ENCODE measurements around the gene SRP9.

Gene SRP9

GRCh38 chr1:225820522-225821120 is 43.0 kb downstream of the SRP9 start:
- H3K9me3 ChIP-seq (ENCODE audit: control insufficient read depth in 5 of 5, low read length in 5 of 5): no peaks in the 10 kb centered on the region
- peaks cover 0 to 3% (median 0%) of the 10 kb centered on the region in 5 donors for H3K27me3 ChIP-seq (ENCODE audit: control insufficient read depth in 5 of 5, insufficient read depth in 4 of 5, low read length in 5 of 5)
- H3K36me3 ChIP-seq (ENCODE audit: control insufficient read depth in 5 of 5, insufficient read depth in 5 of 5, low read length in 5 of 5): peaks cover 2 to 19% (median 13%) of the 10 kb centered on the region in 5 donors
- no peak overlapping the region for H3K4me3 ChIP-seq (ENCODE audit: low read depth in 1 of 5, low read length in 5 of 5)
- peaks cover 26 to 87% (median 74%) of the 10 kb centered on the region in 5 donors for H3K4me1 ChIP-seq (ENCODE audit: control insufficient read depth in 5 of 5, insufficient read depth in 5 of 5, low read length in 5 of 5)
- H3K9ac ChIP-seq (ENCODE audit: low read length in 5 of 5): no peak overlapping the region
- H3K27ac ChIP-seq (ENCODE audit: low read depth, low read length): peak overlapping the region; percentile 91

DNA sequence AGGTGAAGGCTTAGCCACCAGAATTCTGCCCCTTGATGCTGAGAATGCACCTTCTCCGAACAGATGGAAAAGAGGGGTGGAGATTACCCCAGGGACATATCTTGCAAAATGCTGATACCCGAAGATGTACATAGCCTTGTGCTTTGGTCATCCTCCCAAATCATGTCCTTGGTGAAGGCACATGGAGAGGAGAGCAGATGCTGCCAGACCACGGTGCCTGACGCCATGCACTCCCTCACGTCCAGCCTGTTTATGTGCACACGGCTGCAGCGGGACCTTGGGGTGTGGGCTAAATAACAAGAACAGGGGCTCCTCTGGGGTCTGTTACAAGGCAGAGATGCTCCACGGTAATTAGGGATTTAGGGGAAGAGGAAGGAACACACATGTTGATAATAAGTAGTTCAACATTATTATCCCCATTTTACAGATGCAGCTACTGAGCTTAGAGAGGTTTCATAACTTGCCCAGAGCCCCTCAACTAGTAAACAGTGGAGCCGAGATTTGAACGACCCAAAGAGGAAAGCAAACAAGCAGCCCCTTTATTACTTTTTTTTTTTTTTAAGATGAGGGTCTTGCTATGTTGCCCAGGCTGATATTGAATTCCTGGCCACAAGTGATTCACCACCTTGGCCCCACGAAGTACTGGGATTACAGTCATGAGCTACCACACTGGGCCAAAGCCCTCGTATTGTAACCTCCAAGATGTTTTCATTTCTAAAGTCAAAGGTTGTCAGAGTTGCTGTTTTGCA is 45.2 kb downstream of the SRP9 start:
- H3K4me3 ChIP-seq (ENCODE audit: low read depth in 1 of 5, low read length in 5 of 5): no peak overlapping the region
- no peaks in the 10 kb centered on the region for H3K9me3 ChIP-seq (ENCODE audit: control insufficient read depth in 5 of 5, low read length in 5 of 5)
- peak overlapping the region in 1 of 5 donors; percentile 28 for H3K9ac ChIP-seq (ENCODE audit: low read length in 5 of 5)
- peaks cover 3 to 23% (median 13%) of the 10 kb centered on the region in 5 donors for H3K36me3 ChIP-seq (ENCODE audit: control insufficient read depth in 5 of 5, insufficient read depth in 5 of 5, low read length in 5 of 5)
- H3K27ac ChIP-seq (ENCODE audit: low read depth, low read length): peak overlapping the region; percentile 84
- peaks cover 11 to 85% (median 73%) of the 10 kb centered on the region in 5 donors for H3K4me1 ChIP-seq (ENCODE audit: control insufficient read depth in 5 of 5, insufficient read depth in 5 of 5, low read length in 5 of 5)
- no peaks in the 10 kb centered on the region for H3K27me3 ChIP-seq (ENCODE audit: control insufficient read depth in 5 of 5, insufficient read depth in 4 of 5, low read length in 5 of 5)

- Histone ChIP-seq H3K27ac (ENCODE audit: low read depth, low read length) (peak overlapping the region; percentile 84), H3K27me3 (ENCODE audit: control insufficient read depth in 5 of 5, insufficient read depth in 4 of 5, low read length in 5 of 5) (no peaks in the 10 kb centered on the region), H3K4me1 (ENCODE audit: control insufficient read depth in 5 of 5, insufficient read depth in 5 of 5, low read length in 5 of 5) (peaks cover 11 to 75% (median 64%) of the 10 kb centered on the region in 5 donors), H3K4me3 (ENCODE audit: low read depth in 1 of 5, low read length in 5 of 5) (no peak overlapping the region), H3K36me3 (ENCODE audit: control insufficient read depth in 5 of 5, insufficient read depth in 5 of 5, low read length in 5 of 5) (peaks cover 3 to 26% (median 17%) of the 10 kb centered on the region in 5 donors), H3K9me3 (ENCODE audit: control insufficient read depth in 5 of 5, low read length in 5 of 5) (no peaks in the 10 kb centered on the region), H3K9ac (ENCODE audit: low read length in 5 of 5) (peak overlapping the region in 1 of 5 donors; percentile 19)
These were observed 46.2 kb downstream of the SRP9 start for GRCh38 chr1:225823811-225824261.

DNA sequence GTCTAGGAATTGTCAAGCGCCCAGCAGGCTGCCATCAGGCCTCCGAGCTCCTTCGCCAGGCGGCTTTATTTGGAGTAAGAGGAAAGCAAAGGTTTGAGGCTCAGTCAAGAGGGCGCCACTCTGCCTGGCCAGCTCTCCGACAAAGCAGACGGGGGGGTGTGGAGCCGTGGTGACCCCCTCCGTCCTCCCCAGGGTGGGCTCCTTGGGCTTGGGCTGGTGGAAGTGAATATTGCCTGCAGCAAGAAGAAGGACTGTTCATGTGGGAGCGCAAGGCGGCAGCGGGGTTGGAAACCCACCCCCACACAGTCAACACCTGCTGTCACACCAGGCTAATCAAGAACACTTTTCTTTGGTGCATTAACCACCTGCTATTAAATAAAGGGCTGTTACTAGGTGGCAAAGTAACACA is 46.9 kb downstream of the SRP9 start:
- H3K9me3 ChIP-seq (ENCODE audit: control insufficient read depth in 5 of 5, low read length in 5 of 5): no peaks in the 10 kb centered on the region
- peak overlapping the region in 1 of 5 donors; percentile 2 for H3K9ac ChIP-seq (ENCODE audit: low read length in 5 of 5)
- peaks cover 13 to 71% (median 65%) of the 10 kb centered on the region in 5 donors for H3K4me1 ChIP-seq (ENCODE audit: control insufficient read depth in 5 of 5, insufficient read depth in 5 of 5, low read length in 5 of 5)
- peak overlapping the region; percentile 84 for H3K27ac ChIP-seq (ENCODE audit: low read depth, low read length)
- H3K4me3 ChIP-seq (ENCODE audit: low read depth in 1 of 5, low read length in 5 of 5): no peak overlapping the region
- H3K27me3 ChIP-seq (ENCODE audit: control insufficient read depth in 5 of 5, insufficient read depth in 4 of 5, low read length in 5 of 5): no peaks in the 10 kb centered on the region
- H3K36me3 ChIP-seq (ENCODE audit: control insufficient read depth in 5 of 5, insufficient read depth in 5 of 5, low read length in 5 of 5): peaks cover 3 to 33% (median 24%) of the 10 kb centered on the region in 5 donors

GRCh38 chr1:225825078-225825477 is 47.5 kb downstream of the SRP9 start:
- H3K4me1 ChIP-seq (ENCODE audit: control insufficient read depth in 5 of 5, insufficient read depth in 5 of 5, low read length in 5 of 5): peaks cover 13 to 66% (median 63%) of the 10 kb centered on the region in 5 donors

GRCh38 chr1:225825607-225826007 is 48.0 kb downstream of the SRP9 start:
- Histone ChIP-seq H3K9ac (ENCODE audit: low read length in 5 of 5) (peak overlapping the region in 4 of 5 donors; percentile 4 to 47 (median 24)), H3K27me3 (ENCODE audit: control insufficient read depth in 5 of 5, insufficient read depth in 4 of 5, low read length in 5 of 5) (no peaks in the 10 kb centered on the region), H3K4me1 (ENCODE audit: control insufficient read depth in 5 of 5, insufficient read depth in 5 of 5, low read length in 5 of 5) (peaks cover 13 to 64% (median 59%) of the 10 kb centered on the region in 5 donors), H3K36me3 (ENCODE audit: control insufficient read depth in 5 of 5, insufficient read depth in 5 of 5, low read length in 5 of 5) (peaks cover 3 to 44% (median 32%) of the 10 kb centered on the region in 5 donors), H3K9me3 (ENCODE audit: control insufficient read depth in 5 of 5, low read length in 5 of 5) (no peaks in the 10 kb centered on the region), H3K4me3 (ENCODE audit: low read depth in 1 of 5, low read length in 5 of 5) (peak overlapping the region in 3 of 5 donors; percentile 13 to 39 (median 22)), H3K27ac (ENCODE audit: low read depth, low read length) (peak overlapping the region; percentile 84)

More at GRCh38 chr1:225825078-225825477, 47.5 kb downstream of the SRP9 start:
- Histone ChIP-seq H3K27me3 (ENCODE audit: control insufficient read depth in 5 of 5, insufficient read depth in 4 of 5, low read length in 5 of 5) (no peaks in the 10 kb centered on the region), H3K9ac (ENCODE audit: low read length in 5 of 5) (peak overlapping the region in 3 of 5 donors; percentile 4 to 44 (median 5)), H3K27ac (ENCODE audit: low read depth, low read length) (peak overlapping the region; percentile 84), H3K36me3 (ENCODE audit: control insufficient read depth in 5 of 5, insufficient read depth in 5 of 5, low read length in 5 of 5) (peaks cover 3 to 39% (median 27%) of the 10 kb centered on the region in 5 donors), H3K9me3 (ENCODE audit: control insufficient read depth in 5 of 5, low read length in 5 of 5) (no peaks in the 10 kb centered on the region), H3K4me3 (ENCODE audit: low read depth in 1 of 5, low read length in 5 of 5) (peak overlapping the region in 1 of 5 donors; percentile 22)

- H3K9ac ChIP-seq (ENCODE audit: low read length in 5 of 5): no peak overlapping the region
- H3K36me3 ChIP-seq (ENCODE audit: control insufficient read depth in 5 of 5, insufficient read depth in 5 of 5, low read length in 5 of 5): peaks cover 5 to 55% (median 47%) of the 10 kb centered on the region in 5 donors
- H3K4me3 ChIP-seq (ENCODE audit: low read depth in 1 of 5, low read length in 5 of 5): no peak overlapping the region
- H3K27ac ChIP-seq (ENCODE audit: low read depth, low read length): peak overlapping the region; percentile 84
- H3K27me3 ChIP-seq (ENCODE audit: control insufficient read depth in 5 of 5, insufficient read depth in 4 of 5, low read length in 5 of 5): no peaks in the 10 kb centered on the region
- H3K9me3 ChIP-seq (ENCODE audit: control insufficient read depth in 5 of 5, low read length in 5 of 5): no peaks in the 10 kb centered on the region
- H3K4me1 ChIP-seq (ENCODE audit: control insufficient read depth in 5 of 5, insufficient read depth in 5 of 5, low read length in 5 of 5): peaks cover 13 to 60% (median 54%) of the 10 kb centered on the region in 5 donors
These were observed 49.5 kb downstream of the SRP9 start for GRCh38 chr1:225827076-225827475.

- Histone ChIP-seq H3K36me3 (ENCODE audit: control insufficient read depth in 5 of 5, insufficient read depth in 5 of 5, low read length in 5 of 5) (peaks cover 8 to 56% (median 50%) of the 10 kb centered on the region in 5 donors), H3K9me3 (ENCODE audit: control insufficient read depth in 5 of 5, low read length in 5 of 5) (no peaks in the 10 kb centered on the region), H3K4me3 (ENCODE audit: low read depth in 1 of 5, low read length in 5 of 5) (no peak overlapping the region)
These were observed 51.2 kb downstream of the SRP9 start for GRCh38 chr1:225828706-225829345.

DNA sequence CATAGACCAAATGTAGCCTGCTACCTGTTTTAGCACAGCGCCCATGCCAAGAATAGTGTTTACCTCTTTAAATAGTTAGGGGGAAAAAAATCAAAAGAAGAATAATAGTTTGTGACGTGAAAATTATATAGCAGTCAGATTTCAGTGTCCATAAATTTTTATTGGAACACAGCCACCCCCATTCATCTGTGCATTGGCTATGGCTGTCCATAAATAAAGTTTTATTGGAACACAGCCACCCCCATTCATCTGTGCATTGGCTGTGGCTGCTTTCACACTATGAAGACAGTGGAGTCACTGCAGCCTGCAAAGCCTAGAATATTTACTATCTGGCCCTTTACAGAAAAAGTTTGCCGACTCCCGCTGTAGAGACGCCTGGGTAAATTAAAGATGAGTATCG is 53.2 kb downstream of the SRP9 start:
- no peaks in the 10 kb centered on the region for H3K9me3 ChIP-seq (ENCODE audit: control insufficient read depth in 5 of 5, low read length in 5 of 5)
- no peak overlapping the region for H3K4me3 ChIP-seq (ENCODE audit: low read depth in 1 of 5, low read length in 5 of 5)
- H3K36me3 ChIP-seq (ENCODE audit: control insufficient read depth in 5 of 5, insufficient read depth in 5 of 5, low read length in 5 of 5): peaks cover 8 to 59% (median 47%) of the 10 kb centered on the region in 5 donors
- peaks cover 4 to 41% (median 29%) of the 10 kb centered on the region in 5 donors for H3K4me1 ChIP-seq (ENCODE audit: control insufficient read depth in 5 of 5, insufficient read depth in 5 of 5, low read length in 5 of 5)
- H3K27ac ChIP-seq (ENCODE audit: low read depth, low read length): no peak overlapping the region
- no peak overlapping the region for H3K9ac ChIP-seq (ENCODE audit: low read length in 5 of 5)
- no peaks in the 10 kb centered on the region for H3K27me3 ChIP-seq (ENCODE audit: control insufficient read depth in 5 of 5, insufficient read depth in 4 of 5, low read length in 5 of 5)

More at GRCh38 chr1:225828706-225829345, 51.2 kb downstream of the SRP9 start:
- no peak overlapping the region for H3K9ac ChIP-seq (ENCODE audit: low read length in 5 of 5)
- peaks cover 11 to 48% (median 38%) of the 10 kb centered on the region in 5 donors for H3K4me1 ChIP-seq (ENCODE audit: control insufficient read depth in 5 of 5, insufficient read depth in 5 of 5, low read length in 5 of 5)
- no peaks in the 10 kb centered on the region for H3K27me3 ChIP-seq (ENCODE audit: control insufficient read depth in 5 of 5, insufficient read depth in 4 of 5, low read length in 5 of 5)
- H3K27ac ChIP-seq (ENCODE audit: low read depth, low read length): no peak overlapping the region
